SHP77 (cell line): ENCODE data around the gene CRELD1.
"Not testable (repeated sequence)": the region's sequence is repeated elsewhere in the genome, so short reads cannot be mapped to it uniquely, and the experiment has no call there.

Experiments
- DNase-seq, 2 experiments: peaks; one replicate each; lab custom pipeline; 2025; lab: John Stamatoyannopoulos, UW

Gene CRELD1

GRCh38 chr3:9934993-9935392 is 1.4 kb downstream of the CRELD1 start:
- DNase-seq, result no peak

GRCh38 chr3:9935966-9936510 is 2.4 kb downstream of the CRELD1 start:
- no peak for DNase-seq

GRCh38 chr3:9937486-9938238 is 4.0 kb downstream of the CRELD1 start:
- DNase-seq, result no peak

GRCh38 chr3:9938966-9939365 is 5.3 kb downstream of the CRELD1 start:
- no peak for DNase-seq

GRCh38 chr3:9939906-9940305 is 6.3 kb downstream of the CRELD1 start:
- DNase-seq, result not testable (repeated sequence)

- no peak for DNase-seq
Measured at GRCh38 chr3:9940746-9941145, 7.1 kb downstream of the CRELD1 start.

- DNase-seq, result no peak
Measured at GRCh38 chr3:9942164-9942563, 8.5 kb downstream of the CRELD1 start.

GRCh38 chr3:9942934-9943690 is 9.5 kb downstream of the CRELD1 start:
- no peak for DNase-seq

GRCh38 chr3:9944271-9944670 is 10.6 kb downstream of the CRELD1 start:
- no peak for DNase-seq

GRCh38 chr3:9945358-9945757 is 11.7 kb downstream of the CRELD1 start:
- DNase-seq, result no peak

GRCh38 chr3:9946112-9947024 is 12.7 kb downstream of the CRELD1 start:
- DNase-seq, result peak; percentile 65 to 93

- peak; percentile 71 to 79 for DNase-seq
Measured at GRCh38 chr3:9947025-9947995, 13.7 kb downstream of the CRELD1 start.

GRCh38 chr3:9948586-9948985 is 15.0 kb downstream of the CRELD1 start:
- DNase-seq, result no peak

GRCh38 chr3:9949115-9949514 is 15.5 kb downstream of the CRELD1 start:
- DNase-seq, result no peak

GRCh38 chr3:9949626-9950025 is 16.0 kb downstream of the CRELD1 start:
- no peak for DNase-seq

- no peak for DNase-seq
Measured at GRCh38 chr3:9951126-9951525, 17.5 kb downstream of the CRELD1 start.

GRCh38 chr3:9951598-9951961 is 17.9 kb downstream of the CRELD1 start:
- DNase-seq, result no peak

- DNase-seq, result peak; percentile 37 to 40
Measured at GRCh38 chr3:9951962-9952805, 18.6 kb downstream of the CRELD1 start, which contains the start of gene PRRT3. Gene PRRT3 (minus strand): TSS chr3:9952408. CDS start chr3:9950115, 2,293 bp downstream.

- DNase-seq, result peak; percentile 72 to 78
Measured at GRCh38 chr3:9955067-9955502, 21.5 kb downstream of the CRELD1 start.
